ENCODE data around the gene MLKL.
"Not testable (repeated sequence)": the region's sequence is repeated elsewhere in the genome, so short reads cannot be mapped to it uniquely, and the experiment has no call there.

The MLKL gene

DNA sequence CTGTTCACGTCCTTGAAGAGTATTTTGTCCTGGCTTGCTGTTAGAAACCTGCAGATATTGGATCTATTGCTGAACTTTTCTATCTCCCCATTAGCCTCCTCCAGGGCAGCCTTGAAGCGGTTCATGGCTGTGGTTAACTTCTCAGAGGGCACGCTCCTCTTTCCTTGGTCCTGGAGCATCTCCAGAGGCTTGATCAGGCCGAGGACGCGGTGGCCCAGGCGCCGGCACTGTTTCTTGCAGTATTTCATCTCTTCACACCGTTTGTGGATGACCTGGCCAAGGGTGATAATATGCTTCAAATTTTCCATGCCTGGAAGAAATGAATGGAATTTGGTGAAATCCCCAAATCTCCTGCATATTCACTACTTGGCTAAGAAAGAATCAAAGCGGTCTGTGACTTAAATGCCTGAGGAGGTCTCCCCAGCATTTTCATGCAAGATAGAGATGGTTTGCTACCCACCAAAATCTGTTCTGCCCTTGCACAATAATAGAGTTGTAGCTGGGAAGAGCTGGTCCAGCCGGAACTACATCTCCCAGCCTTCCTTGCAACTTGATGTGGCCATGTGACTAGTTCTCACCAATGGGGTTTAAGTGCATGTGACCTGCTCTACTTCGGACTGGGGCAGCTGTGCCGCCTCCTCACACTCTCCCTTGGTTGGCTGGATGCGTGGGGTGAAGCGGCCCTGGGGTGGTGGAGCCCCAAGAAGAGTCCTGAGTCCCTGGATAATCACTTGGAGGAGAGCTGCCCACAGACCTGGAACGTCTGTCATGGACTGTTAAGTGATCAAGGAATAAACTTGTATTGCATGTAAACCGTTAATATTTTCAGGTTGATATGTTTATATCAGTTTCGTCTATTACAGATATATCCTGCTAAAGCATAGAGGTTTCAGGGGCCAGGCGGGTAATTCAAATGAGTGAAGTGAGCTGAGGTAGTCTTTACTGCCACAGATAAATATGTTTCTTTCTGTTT lies 4.9 kb downstream of the MLKL start:
- DNase-seq: peak; percentile 72

DNA sequence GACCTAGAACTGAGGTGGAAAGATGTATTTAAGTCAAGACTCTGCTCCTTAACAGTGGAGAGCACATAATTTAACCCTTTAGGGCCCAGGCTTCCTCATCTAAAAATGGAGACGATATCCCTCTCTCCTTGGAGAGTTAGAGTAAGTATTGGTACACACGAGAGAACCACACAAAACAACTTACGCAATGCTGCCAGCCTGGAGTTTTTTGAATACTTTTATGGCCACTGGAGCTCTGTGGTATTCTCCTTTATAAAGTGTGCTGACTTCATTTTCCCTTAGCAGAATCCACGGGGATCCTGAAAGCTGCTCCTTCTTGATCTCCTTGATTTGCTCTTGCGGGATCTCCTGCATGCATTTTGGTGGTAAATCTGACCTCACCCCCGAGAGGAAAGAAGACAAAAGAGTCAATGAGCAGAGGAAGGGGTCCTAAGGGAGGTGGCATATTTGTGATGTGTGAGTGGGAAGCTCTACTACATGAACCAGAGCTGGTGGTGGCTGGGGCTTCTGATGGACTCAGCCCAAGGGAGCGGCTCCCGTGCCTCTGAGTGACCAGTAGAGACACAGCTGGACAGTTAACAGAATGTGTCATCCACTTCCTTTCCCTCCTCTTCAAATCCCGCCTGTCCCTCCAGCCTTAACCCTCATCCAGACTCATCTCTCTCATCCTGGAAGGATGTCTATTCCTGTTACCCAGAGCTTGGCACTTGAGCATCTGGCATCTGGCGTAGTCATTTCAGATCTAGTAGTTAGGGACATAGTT lies 9.4 kb downstream of the MLKL start:
- no peak for DNase-seq

DNA sequence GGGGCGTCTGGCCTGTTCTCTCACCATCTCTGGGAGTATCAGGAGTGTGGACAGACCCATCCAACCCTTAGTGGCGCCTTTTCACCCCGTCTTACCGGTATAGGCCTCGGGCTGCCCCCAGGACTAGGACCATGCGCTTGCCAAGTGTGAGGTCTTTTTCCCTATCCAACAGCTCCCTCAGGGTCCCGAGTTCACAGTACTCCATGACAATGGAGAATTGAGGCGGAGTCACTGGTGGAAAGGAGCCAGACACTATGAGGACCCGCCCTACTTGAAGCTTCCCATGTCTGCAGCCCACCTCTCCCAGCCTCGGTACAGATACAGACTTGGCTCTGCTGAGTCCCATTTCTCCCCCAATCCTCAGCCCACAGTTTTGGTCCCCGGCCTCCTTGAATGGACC lies 18.1 kb downstream of the MLKL start:
- DNase-seq: no peak

GRCh38 chr16:74680681-74681080 lies 20.0 kb downstream of the MLKL start:
- DNase-seq: no peak

DNA sequence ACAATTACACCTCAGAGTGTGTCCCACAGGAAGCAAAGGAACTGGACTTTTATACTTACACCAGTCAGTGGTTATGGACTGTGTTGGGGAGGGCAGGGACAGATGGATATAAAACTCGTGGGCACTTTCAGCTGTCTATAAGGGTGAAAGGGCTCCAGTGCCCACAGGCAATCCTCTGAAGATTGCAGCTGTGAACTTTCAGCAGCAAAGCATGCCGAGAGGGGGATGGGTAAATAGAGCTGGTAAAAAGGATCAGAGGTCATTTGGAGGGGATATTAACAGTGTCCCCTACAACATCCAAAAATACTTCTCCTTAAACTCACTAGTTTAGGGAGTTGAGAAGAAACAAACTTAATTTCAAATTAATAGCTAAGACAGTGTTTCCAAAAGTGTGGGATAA lies 20.7 kb downstream of the MLKL start:
- no peak for DNase-seq

DNA sequence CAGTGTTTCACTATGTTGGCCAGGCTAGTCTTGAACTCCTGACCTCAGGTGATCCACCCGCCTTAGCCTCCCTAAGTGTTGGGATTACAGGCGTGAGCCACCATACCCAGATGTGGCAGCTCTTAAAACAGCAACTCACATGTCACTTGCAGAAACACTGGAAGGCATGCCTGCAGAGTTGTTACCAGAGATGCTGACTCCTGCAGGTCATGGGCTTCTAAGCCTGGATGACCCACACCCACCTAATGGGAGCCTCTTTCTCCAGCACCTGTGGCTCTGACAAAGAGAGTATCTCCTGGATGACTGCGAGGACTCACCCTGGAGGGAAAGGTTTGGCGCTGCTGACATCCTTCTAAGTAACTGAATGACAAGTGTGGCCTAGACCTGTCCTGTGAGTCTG lies 22.8 kb downstream of the MLKL start:
- DNase-seq: no peak

- no peak for DNase-seq
Measured at GRCh38 chr16:74673876-74674275, 26.8 kb downstream of the MLKL start.

DNA sequence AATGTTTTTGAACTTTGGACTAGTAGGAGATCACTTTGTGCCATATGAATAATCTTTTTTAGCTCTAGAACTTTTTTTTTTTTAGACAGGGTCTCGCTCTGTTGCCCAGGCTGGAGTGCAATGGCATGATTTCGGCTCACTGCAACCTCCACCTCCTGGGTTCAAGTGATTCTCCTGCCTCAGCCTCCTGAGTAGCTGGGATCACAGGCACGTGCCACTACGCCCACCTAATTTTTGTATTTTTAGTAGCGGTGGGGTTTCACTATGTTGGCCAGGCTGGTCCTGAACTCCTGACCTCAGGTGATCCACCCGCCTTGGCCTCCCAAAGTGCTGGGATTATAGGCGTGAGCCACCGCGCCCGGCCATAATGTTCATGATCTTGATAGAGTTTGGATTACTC lies 31.8 kb downstream of the MLKL start:
- not testable (repeated sequence) for DNase-seq

DNA sequence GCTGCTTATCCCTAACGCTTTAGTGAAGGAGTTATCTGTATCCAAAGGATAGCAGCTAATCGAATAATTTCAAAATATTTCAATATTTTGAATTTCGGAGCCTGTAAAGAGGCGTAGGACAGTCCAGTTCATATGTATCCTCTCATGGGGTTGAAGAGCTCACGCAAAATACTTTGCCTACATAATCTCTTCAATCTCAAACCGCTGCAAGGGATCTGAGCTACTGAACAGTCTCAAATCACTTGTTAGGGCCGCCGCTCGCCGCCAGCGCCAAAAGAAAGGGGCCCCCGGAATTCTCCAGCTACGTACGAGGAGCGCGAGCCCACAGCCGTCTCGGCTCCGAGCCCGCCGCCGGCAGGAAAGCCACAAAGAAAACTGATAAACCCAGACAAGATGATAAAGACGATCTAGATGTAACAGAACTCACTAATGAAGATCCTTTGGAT lies 33.4 kb downstream of the MLKL start:
- DNase-seq: peak; percentile 75

DNA sequence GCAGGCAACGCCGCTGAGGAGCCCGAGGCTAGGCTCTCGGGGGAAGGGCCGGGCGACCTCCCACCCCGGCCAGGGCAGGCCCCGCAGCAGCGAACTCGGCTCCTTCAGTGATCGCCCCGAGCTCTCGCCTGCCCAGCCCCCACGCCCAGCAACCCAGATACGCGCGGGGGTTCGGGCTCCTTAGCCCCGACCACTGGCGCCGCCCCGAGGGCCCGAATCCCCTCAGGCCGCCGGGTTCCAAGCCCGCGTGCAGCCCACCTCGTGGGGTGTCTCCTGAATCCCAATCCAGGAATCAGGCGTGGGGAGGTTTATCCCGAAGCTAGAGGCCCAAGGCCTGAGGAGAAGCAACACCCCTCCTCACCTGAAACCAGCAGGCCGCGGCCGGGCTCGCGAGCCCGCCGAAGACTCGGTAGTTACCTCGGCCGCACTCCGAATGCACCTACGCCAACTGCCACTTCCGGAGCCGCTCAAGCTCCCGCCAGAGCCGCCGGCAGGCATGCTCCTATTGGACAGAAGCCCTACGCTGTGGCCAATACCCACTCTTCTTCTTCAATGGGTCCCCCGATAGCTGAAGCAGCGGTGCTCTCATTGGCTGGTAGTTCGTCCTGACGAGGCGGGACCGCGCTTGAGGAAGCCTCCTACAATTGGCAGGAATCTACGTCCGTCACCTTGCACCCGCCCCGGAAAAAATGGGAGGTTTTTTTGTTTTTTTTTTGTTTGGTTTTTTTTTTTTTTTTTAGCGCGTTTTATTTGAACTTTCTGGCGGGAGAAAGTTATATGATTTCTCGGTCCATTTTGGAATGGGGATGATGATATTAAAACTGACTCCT lies 34.0 kb downstream of the MLKL start, which contains the start of gene RFWD3:
TSS of gene RFWD3 (minus strand) at position 453 of the 830 bp plus-strand sequence. CDS start 5,428 bp downstream, outside the sequence.
- DNase-seq: peak; percentile 96

- DNase-seq: no peak
Measured at GRCh38 chr16:74666010-74666421, 34.6 kb downstream of the MLKL start.

GRCh38 chr16:74661064-74661463 lies 39.6 kb downstream of the MLKL start:
- no peak for DNase-seq

GRCh38 chr16:74660383-74660782 lies 40.3 kb downstream of the MLKL start:
- no peak for DNase-seq

DNA sequence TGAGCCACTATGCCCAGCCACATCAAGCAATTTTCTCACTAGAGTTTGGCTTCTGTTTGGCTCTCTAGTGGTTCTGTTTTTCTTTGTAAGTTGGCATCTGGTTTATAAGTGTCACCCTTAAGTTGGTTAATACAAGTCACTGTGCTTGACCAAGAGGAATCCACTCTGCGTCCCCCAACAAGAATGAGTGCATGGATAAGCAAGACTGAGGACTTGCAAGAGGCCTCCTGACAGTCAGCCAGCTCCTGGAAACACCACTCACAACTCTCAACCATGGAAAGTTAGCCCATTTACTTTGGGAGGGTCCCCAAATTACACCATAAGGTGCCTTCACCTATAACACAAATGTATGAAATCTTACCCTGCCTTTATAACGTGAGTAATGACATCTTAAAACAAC lies 41.6 kb downstream of the MLKL start:
- no peak for DNase-seq

DNA sequence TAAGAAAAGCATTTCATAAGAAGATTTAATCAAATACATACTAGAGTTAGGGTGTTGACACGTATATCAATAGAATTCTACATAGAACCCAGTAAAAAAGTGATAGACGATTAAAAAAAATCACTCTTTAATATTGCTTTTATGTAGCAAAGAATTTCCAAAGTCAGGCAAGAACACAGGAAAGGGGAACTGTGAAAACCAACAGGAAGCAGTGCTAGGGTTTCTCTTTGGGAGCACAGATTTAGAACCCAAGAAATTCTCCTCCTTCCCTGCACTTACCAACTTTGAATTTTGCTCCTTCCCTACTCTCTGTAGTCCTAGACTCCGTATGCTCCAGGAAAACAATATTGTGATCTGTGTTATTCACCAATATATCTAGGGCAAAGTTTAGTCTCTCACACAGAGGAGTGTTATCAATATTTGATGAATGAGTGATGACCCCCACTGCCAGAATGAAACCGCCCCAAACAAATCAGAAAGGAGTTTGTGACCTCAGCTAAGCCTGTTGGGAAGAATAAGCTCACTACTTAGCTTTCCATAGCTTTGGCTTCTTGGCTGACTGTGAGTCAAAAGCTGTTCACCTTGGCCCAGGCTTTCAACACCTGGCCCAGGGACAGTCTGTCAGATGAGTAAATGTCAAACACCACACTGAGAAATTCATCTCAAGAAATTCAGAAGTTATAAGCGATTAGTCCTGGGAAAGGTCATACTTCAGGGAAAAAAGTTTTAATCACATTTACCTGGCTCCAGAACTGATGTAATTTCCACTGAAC lies 42.6 kb downstream of the MLKL start:
- DNase-seq: no peak

GRCh38 chr16:74654536-74655050 lies 46.1 kb downstream of the MLKL start:
- no peak for DNase-seq

GRCh38 chr16:74652883-74653282 lies 47.8 kb downstream of the MLKL start:
- not testable (repeated sequence) for DNase-seq

- no peak for DNase-seq
Measured at GRCh38 chr16:74652249-74652648, 48.4 kb downstream of the MLKL start.

DNA sequence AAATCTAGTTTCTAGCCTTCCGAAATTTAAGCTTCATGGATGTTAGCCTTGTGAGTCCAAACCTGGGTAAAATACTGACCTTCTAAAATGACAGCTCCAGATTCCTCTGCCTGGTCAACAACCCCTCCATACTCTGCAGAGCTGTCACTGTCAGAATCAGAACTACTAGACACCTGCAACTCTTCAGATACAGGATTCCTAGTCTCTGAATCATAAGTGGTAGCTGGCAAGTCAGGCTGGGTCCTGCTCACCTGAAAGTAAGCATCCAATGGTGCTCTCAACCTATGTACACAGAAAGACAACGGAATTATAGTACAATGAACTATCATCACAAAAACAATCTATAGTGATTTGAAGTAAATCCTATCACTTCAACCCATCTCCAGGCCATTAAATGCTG lies 48.8 kb downstream of the MLKL start:
- no peak for DNase-seq

- no peak for DNase-seq
Measured at GRCh38 chr16:74650966-74651567, 49.6 kb downstream of the MLKL start.

GRCh38 chr16:74649839-74650504 lies 50.7 kb downstream of the MLKL start:
- DNase-seq: no peak
